Prostate gland (tissue), 2 donors: ENCODE data around the gene CLEC16A.

Experiments
- CTCF ChIP-seq, 4 experiments: fragments of 200-600 bp in 2 of 4; fragments of 450-650 bp in 2 of 4; sonication (generic) in 2 of 4; IDR thresholded peaks; 1 replicate in 3 of 4; 2 replicates in 1 of 4; pipeline ENCODE4 v1.5.1; 2016 to 2019; ENCODE audit warnings: antibody characterized with exemption in 4 of 4, mild to moderate bottlenecking in 2 of 4, moderate library complexity in 2 of 4
- POLR2A ChIP-seq: fragments of 450-650 bp; IDR thresholded peaks from one replicate; pipeline ENCODE4 v1.6.1; 2016; ENCODE audit warnings: antibody characterized with exemption, mild to moderate bottlenecking
- POLR2AphosphoS5 ChIP-seq: sonication (generic); formaldehyde crosslinking; IDR thresholded peaks from one replicate; pipeline ENCODE4 v1.6.1; 2017; ENCODE audit warnings: antibody characterized with exemption

- TF ChIP-seq CTCF (IDR thresholded peaks at IDR 0.05) (no peak), POLR2A (no peak), POLR2AphosphoS5 (no peak)
These were observed 247.3 kb downstream of the CLEC16A start for GRCh38 chr16:11191665-11192064.
